ENCODE measurements around the gene LRP1B. TPM values are rescaled to one million over a fixed set of nuclear protein-coding genes. Genes with fewer than 3 reads are reported as not detected.

Gene LRP1B
- total RNA-seq, 1 experiment from 2014 or later = not detected

DNA sequence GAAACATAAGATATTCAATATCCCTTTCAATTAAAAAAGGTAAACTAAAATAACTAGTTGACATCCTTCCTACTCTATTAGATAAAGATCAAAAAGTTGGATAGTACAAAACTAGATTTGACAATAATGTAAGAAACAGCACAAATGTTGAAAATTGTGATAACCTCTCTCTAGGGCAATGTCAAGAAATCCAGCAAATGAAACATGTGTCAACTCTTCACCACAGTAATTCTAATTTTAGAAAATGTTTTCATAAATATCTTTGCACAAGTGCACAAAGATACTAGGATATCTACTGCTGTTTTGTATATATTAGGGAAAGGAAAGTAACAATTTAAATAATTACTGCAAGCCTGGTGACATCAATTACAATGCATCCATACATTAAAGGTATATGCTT lies 1220.1 kb downstream of the LRP1B start:
- DNase-seq (ENCODE audit: low read depth) = no peak

DNA sequence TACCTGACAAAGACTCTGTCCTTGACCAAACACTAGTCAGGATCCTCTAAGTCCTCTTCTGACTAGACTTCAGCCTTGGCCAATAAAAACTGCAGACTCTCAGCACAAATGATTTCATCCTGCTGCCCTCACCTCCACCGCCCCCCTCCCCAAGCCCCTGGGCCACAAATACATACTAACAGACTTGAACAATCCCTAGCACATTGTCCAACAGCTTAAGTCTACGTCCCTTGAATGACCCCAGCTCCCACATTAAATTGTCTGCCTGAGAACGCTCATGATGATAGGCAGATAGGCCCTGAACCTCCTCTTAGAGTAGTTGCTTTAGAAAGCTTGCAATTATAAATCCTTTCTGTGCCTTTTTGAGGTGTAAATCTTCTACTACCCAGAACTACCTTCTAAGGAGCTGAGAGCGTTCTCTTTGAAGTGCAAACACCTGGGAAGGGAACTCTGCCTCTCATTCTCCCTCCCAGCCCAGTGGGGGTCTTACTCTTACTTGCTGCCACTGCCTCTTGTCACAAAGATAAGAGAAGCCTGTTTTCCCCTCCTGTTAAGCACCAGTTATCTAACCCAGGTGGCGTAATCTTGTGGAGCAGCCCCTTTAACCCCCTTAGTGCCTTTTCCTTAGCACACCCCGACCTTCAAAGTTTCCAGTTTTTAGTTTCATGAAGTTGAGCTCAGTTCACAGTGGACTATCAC lies 1225.6 kb downstream of the LRP1B start:
- DNase-seq (ENCODE audit: low read depth) = no peak

DNA sequence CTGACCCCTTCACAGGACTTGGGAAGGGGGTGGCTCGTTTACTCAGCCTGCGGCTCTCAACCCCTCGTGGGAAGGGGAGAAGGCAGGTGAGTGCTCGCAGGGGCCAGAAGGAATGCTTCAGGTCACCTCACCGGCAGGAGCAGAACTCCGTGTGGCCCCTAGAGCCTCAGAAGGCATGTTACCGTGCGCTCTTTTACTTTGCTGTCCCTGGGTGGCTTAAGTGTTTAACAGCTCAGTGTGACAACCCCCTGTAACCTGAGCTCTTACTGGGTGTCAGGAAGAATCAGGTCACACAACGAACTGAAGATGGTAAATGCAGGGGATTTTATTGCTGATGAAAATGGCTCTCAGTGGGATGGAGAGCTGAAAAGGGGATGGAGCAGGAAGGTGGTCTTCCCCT lies 1235.4 kb downstream of the LRP1B start:
- DNase-seq (ENCODE audit: low read depth) = no peak

DNA sequence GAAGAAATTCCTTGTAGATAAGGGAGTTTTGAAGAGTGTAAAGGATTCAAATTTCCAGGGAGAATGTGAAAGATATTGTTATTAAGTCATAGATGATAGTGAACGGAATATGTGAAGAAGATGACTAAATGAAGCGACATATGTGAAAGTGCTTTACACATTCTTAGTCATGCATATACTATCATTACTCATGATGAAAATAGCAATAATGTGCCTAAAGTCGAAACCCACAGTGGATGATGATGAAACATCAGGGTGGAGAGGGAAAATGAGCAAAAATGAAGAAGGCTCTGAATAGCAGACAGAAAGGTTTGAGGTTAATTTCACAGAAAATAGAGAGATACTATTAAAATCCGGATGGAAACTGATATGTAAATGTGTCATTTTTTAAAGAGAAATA lies 1237.1 kb downstream of the LRP1B start:
- DNase-seq (ENCODE audit: low read depth) = peak; percentile 0

DNA sequence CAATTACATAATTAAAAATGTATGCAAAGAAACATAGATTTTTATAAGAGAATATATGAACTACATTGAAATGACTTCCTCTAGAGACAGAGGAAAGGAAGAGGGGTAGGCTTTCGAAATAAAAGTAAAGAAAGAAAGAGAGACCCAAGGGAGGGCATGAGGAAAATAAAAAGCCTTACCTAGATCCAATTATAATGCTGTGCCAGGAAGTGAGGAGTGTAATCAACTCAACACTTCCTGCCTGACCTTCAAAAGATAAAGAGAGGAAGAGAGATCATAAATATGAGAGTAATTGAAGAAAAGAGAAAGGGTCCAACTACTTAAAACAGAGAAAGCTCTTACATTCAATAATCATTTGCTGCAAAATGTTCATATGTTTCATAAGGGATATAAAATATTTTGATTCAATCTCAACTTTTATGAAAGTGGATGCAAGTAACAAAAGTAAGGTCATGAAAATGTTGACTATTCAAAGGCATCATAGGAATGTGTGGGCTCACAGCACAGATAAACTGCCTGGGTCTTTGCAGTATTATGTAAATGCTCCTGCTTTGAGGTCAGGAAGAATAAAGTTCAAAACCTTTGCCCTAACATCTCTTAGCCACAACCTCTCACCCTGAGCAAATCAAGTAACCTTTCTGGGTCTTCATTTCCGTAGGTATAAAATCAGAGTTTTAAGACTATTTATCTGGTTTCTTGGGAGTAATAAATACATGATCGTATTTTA lies 1237.7 kb downstream of the LRP1B start:
- DNase-seq (ENCODE audit: low read depth) = no peak

DNA sequence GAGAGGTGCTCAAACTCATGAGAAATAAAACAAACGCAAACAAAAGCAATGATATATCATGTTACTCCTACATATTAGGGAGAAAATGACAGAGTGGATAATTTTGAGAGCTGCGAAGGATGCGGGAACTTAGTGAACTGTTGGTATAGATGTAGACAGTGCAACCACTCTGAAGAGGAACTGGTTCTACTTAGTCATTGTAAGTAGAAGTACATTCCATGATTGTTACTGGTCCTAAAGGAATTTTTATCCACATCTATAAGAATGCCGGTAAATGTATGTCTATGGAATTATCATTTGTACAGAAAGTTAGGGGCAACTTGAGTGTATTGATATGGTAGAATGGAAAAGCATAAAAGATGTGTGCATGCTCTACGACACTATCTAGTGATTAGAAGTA lies 1238.4 kb downstream of the LRP1B start:
- DNase-seq (ENCODE audit: low read depth) = no peak

DNA sequence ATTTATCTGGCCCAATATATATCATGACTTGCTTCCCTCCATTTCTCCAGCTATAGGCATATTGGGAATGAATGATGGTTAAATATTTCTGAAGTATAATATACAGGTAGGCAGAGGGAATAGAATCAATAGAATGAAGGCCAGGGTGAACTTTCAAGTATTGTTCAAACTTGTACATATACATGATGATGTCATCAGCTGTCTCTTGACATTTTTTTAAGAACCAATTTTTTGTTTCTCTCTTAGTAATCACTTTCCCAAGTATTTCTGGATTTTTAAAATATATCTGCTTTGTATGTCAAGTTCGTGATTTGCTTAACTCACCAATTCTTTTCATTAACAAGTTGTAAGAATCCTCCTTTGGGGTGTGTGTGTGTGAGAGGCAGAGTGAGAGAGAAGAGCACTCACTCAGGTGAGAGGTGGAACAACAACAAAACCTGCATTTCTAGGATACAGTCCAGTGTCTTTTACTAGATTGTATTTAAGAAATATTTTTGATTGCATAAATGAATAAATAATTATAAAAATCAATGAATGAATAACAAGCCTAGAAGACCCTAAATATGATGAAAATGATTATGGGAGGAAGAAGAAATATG lies 1239.1 kb downstream of the LRP1B start:
- no peak for DNase-seq (ENCODE audit: low read depth)

DNA sequence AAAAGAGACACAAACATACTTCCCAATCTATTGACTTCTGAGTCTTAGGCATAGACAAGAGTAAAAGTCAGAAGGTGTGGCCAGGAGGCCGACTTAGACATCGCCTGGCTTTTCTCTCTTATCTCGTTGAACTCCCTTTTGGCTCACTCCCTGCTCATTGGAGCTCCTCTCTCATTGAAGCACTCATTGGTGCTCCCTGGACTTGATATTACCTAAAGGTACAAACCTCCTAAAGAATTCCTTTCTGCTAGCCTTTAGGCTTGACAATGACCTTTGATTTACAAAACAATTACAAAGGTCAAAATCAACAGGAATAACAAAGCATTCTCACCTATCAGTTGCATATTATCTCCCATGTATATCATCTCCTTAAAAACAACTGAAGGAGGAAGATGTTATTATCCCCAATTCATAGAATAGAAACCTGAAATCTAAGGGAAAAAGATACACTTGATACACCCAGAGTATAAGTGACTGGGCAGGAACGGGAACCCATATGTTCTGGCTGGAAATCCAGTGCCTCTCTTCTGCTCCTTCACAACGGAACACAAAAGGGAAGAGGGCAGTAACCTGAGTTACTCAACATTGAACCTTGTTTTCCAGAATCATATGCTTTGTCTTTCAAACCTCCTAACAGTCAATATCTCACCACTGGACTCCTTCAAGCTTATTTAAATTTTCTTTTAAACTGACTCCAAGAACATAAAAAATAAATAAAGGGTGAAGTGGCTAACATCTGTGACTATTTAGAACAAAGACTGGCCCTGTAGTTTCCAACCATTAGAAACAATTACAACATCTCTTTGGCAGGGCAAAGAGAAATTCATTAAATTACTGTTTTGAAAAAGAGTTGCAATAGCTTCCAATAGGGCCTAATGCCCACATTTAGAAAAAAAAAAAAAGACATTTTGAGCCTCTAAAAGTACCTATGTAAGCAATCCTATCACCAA lies 1247.9 kb downstream of the LRP1B start:
- DNase-seq (ENCODE audit: low read depth) = no peak

DNA sequence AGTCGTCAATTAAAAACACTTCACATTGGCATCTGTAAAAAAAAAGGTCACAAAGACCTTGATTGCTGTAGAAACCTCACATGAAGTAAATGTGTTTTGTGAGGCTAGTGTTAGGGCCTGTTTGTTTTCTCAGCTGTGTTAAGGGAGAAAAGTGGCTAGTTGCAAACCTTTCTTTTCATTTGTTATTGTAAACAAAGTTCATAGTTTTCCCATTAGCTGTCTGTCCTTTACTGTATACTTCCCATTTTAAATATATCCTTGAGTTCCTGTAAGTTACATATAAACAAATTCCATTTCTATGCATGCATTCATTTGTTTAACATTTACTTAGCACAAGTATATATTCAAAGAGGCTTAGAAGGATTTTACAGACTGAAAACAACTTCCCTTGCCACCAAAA lies 1250.2 kb downstream of the LRP1B start:
- no peak for DNase-seq (ENCODE audit: low read depth)

DNA sequence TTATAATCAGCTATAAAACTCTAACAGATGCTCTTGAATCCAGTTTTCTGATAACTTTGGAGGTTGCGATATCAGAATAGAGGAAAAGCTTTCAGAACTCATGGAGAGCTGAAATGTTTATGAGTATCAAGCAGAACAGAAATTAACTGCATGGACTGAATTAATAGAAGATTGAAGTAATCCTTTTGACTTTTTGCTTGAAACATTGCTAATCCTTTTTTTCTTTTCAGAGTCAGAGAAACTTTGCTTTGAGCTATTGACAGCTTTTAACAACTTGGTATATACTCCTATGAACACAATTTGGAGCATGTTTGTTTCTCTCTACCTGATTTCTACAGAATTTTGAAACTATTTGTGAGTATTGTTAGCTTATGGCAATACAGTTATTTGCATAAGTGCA lies 1254.8 kb downstream of the LRP1B start:
- DNase-seq (ENCODE audit: low read depth) = no peak

DNA sequence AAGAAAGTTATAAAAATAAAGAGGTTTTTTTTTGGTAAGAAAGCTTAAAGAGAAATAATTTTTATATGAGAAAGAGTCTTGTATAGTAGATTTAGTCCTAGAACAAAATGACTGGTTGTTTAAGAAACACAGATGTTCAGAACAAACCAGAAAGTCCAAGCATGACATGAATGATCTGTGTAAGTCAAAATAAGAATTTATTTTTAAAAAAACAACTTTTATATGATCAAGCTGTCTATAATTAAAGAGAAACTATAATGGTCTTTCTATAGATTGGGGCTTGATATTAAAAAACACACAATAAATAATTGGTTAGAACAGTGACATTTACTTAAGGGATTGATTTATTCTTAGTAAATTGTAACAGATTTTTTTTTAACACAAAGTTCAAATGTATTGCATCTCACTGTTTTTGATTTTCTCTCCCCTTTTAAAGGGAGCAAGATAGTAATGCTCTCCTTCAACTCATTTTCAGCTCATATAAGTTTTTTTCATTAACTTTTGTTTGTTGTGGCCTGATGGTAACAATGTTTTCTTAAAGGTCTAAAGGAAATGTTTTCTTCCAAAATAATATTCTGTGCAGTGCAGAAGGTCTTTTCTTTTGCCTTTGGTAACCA lies 1256.8 kb downstream of the LRP1B start:
- DNase-seq (ENCODE audit: low read depth) = no peak

DNA sequence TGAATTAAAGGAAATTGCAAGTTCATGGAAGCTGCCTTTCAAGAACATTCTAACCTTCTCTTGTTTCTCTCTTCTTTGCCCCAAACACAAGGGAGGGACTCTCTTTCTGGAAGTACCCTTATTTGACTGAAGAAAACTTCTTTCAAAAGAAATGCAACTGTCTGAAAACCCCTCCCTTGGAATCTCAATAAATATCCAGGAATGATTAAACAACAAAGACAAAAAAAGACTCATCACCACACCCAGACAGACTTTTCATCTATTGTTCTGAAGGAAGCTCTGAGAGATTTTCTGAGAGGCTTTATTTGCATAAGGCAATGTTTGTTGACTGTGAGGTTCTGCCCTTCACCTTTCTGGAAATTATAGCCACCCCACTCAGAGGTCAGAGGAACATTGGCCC lies 1260.9 kb downstream of the LRP1B start:
- DNase-seq (ENCODE audit: low read depth) = no peak

DNA sequence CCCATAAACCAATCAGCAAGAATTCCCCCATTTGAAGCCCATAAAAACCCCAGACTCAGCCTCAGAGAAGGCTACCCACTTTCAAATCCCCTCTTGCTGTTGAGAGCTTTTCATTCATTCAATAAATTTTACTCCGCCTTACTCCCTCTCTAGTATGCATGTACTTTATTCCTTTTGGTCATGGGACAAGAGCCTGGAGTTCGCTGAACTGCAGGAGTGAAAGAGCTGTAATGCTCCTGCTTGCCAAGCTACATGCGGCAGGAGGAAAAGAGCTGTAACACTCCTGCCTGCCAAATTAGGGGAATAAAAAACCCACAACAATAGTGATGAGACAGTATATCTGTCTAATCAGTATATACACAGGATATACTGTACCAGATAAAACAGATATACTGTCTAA lies 1261.7 kb downstream of the LRP1B start:
- DNase-seq (ENCODE audit: low read depth) = no peak

DNA sequence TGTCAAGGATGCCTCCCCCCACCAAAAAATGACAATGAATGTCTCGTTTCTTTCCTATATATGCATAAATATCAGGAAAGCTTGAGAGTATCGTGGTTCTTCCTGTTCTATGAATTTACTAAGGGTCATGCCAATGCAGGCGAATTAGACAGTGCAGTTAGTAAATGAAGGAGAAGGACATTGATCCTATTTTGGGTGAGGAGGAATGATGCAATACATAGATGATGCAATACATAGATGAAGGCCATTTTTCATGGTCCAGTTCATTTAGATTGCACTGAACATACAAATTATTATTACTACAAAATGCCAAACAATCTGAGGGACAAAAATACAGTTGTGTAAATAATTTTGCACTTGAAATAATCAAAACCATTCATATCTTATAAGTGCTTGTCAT lies 1265.0 kb downstream of the LRP1B start:
- DNase-seq (ENCODE audit: low read depth) = no peak

DNA sequence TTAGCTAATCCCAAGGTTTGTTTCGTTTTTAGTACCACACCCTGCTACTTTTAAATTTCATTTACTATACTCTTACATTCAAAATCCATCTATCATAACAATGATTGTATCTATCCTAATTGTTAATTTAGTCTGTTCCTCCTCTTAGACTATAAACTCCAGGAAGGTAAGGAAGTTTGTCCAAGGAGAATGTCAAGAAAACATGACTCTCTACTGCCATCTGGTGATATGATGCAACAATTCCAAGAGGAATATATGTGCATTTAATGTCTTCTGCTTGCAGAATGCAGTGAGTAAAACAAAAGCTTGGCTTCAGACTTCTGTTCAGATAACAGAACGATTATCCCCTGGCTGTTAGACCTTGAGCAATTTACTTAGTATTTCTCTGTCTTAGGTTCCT lies 1267.1 kb downstream of the LRP1B start:
- peak; percentile 25 for DNase-seq (ENCODE audit: low read depth)

DNA sequence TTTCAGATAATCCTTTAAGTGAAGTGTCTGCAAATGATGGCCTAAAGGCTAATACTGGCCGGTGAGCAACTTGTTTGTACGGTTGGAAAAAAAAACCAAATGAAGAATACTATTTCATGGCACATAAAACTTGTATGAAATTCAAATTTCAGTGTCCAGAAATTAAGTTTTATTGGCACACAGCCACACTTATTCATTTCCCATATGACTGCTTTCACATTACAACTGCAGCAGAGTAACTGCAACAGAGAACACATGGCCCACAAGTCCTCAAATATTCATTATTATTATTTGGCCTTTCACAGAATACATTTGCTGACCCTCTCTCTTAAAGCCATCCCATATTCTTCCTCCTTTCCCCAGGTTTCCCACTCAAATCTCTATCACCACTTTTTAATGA lies 1268.6 kb downstream of the LRP1B start:
- no peak for DNase-seq (ENCODE audit: low read depth)

DNA sequence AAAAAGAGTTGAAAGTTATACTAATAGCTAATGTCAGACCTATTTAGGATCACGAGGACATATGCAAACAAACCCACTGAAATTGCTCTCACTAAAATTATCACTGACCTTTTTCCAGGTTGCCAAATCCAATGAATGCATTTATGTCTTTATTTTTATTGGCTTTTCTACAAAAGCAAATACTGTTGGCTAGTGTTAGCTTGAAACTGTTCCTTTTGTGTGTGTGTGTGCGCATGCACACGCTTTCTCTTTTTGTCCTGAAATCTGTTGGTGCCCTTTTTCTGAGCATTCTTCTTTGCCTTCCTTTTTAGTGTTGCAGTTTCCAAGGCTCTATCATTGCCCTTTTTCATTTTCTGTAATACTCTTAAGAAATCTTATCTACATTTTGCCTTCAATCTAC lies 1269.2 kb downstream of the LRP1B start:
- DNase-seq (ENCODE audit: low read depth) = no peak

DNA sequence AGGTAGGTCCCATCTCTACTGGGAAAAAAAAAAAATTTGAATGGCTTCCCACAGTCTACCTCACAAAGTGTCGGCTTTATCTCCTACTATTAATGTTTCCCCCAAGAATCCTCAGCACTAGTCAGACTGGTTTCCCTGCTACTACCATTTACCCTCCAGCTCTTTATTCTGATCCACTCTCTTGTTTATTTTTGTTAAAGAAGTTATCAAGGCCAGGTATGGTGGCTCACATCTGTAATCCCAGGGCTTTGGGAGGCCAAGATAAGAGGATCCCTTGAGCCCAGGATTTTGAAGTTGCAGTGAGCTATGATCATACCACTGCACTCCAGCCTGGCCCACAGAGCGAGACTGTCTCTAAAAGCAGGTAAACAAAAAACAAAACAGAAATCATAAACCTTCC lies 1275.3 kb downstream of the LRP1B start:
- DNase-seq (ENCODE audit: low read depth) = no peak

DNA sequence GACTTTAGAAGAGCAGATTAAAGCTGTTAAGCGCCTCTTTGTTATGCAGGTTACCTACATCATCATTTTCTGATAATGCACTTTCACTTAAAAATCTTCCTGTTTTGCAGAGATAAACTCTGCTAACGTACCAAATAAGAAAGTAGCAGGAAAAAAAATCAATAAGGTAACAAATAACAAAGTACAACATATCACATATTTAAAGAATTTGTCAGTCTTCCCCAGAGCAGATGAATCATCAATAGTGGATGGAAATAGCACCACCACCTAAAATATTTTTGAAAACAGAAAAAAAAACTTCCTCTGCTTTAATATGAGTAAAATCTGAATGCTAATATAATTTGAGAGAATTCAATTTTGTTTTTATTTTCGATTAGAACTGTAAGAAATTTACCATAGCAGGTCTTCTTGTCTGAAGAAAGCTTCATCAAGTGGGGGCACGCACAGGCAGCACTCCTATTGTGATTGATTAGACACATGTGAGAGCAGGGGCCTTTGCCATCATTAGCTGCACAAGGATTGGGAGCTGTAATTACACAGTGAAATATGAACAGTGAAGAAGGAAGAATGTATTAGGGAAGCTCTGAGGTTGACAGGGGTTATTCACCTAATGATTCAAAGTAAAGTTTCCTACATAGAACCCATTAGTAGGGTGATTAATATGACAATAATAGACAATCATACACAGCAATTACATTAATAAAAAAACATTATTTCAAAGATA lies 1279.4 kb downstream of the LRP1B start:
- no peak for DNase-seq (ENCODE audit: low read depth)

DNA sequence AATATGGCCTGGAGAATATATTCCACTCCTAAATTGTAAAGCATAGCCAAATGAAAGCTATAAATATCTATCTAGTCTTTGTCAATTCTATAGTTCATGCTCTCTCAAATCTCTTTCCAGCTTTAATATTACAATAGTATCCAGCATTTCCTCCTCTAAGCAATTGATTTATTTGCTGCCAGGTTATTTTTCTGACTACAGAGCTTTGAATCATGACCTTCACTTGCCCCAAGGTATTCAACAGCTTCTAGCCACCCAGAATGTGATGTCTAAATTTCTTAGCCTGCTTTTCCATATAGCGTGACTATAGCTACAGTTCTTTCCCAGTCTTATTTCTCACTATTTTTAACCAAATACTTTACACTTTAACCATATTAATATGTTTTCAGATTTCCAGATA lies 1287.6 kb downstream of the LRP1B start:
- no peak for DNase-seq (ENCODE audit: low read depth)

DNA sequence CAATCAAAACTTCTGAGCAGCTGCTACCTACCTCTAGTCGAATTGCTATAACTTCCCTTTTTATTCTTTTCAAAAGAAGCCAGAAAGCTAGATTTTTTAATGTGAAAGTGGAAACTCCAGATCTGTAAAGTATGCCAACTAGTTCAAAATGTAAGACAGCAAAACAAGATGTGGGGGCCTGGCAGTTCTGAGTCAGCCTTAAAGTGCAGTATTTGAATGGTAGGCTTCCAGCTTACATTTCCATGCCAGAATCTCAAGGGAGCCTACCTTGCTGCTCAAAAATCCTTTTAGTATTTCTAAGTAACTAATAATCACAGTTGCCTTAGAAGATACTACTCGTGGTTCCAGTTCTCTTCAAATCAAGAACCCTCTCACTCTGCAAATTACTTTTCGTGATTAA lies 1288.7 kb downstream of the LRP1B start:
- no peak for DNase-seq (ENCODE audit: low read depth)

Measured in M059J (cell line).